ENCODE results near the gene GCNT1. TPM values are rescaled to one million over a fixed set of nuclear protein-coding genes. Genes with fewer than 3 reads are reported as not detected.
A peak's percentile ranks its signal among the peaks of the same experiment; 100 is the strongest.

GCNT1 gene
- total RNA-seq, 2 experiments from 2014 or later, result 18.2 to 38.4 TPM

DNA sequence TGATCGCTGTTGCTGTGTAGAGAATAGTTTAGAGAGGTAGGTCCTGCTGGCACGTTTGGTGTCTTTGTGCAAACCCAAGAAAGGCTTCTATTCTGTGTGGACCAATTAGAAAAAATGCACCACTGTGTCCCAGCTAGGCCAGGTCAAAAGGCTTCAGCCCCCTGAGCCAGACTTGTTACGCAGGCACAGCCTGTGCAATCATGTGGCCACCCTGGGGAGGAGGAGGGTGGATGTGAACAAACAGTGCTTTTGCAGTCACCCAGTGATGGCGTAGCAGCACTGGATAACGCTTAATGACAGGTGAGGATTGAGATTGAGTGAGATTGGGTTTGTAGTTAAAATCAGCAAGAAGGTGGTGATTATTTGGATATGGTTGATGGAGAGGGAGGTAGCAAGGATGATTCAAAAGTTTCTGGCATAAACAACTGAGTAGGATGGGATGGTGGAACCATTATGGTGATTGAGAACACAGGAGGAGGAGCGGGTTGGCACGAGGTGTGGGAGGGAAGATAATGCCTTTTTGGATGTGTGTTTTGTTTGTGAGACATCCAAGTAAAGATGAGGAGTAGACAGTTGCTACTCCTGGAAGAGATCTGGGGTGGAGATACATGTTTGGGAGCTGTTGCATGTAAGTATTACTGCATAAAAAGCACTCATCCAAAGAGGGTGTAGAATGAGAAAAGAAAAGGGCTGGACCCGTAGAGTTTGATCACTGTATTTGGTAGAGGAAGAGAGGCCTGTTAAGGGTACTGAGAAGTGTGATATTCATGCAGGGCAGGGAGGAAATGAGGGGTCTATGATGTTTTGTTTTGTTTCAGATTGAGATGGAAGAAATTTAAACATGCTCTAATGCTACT, 6.7 kb downstream of the GCNT1 start:
- Histone ChIP-seq H2AFZ (ENCODE audit: low read length) (peak overlapping the region; percentile 6; the same call in 1 of the 2 replicates), H3K9me2 (ENCODE audit: insufficient read depth, low read length) (no peaks in the 10 kb centered on the region), H3K4me1 (ENCODE audit: insufficient read depth, low read length, poor library complexity, severe bottlenecking) (peaks cover 99% of the 10 kb centered on the region), H3K27ac (ENCODE audit: low read depth, low read length, poor library complexity, severe bottlenecking) (peak overlapping the region; percentile 92), H4K20me1 (ENCODE audit: insufficient read depth, low read length) (no peaks in the 10 kb centered on the region), H3K79me2 (ENCODE audit: insufficient read depth, low read depth, low read length) (peaks cover 94% of the 10 kb centered on the region), H3K4me2 (ENCODE audit: low read length) (peak overlapping the region; percentile 97), H3K36me3 (ENCODE audit: insufficient read depth, low read length) (peaks cover 24% of the 10 kb centered on the region; the same call in 1 of the 2 replicates), H3K4me3 (ENCODE audit: low read depth, low read length, poor library complexity, severe bottlenecking) (peak overlapping the region; percentile 36), H3K9me3 (ENCODE audit: low read length) (no peaks in the 10 kb centered on the region)
- peak; percentile 48 for DNase-seq (ENCODE audit: low spot score)
- intact Hi-C loops (cut with micrococcal nuclease; ENCODE audit: unreplicated experiment), result no loop called here
- ChIA-PET CTCF (ENCODE audit: unreplicated experiment) (interaction anchor here (0.6 to 1.3 kb wide), 3 partner anchors 60 to 163 kb away, joined by 3 read pairs; no protein-coding TSS in a partner anchor), POLR2A (interaction anchor here (0.6 to 2.3 kb wide), 4 partner anchors 10 to 687 kb away, joined by 3 to 5 read pairs (median 4); no protein-coding TSS in a partner anchor)
- peak; percentile 47; the same call in 1 of the 2 replicates for TF ChIP-seq CTCF (conservative IDR thresholded peaks at IDR 0.05; ENCODE audit: low read length)
- no peak for TF ChIP-seq EZH2phosphoT487 (IDR thresholded peaks at IDR 0.05; ENCODE audit: borderline replicate concordance, low read depth, low read length)
- no TSS peak for BruUV-seq (replicated peaks)

- peak overlapping the region; percentile 92 for H3K27ac ChIP-seq (ENCODE audit: low read depth, low read length, poor library complexity, severe bottlenecking)
- BruUV-seq (replicated peaks), result no TSS peak
Measured at GRCh38 chr9:76466299-76466605, 7.3 kb downstream of the GCNT1 start.

More at GRCh38 chr9:76466299-76466605, 7.3 kb downstream of the GCNT1 start:
- no peak for DNase-seq (ENCODE audit: low spot score)
- H3K4me2 ChIP-seq (ENCODE audit: low read length), result peak overlapping the region; percentile 97
- H3K4me3 ChIP-seq (ENCODE audit: low read depth, low read length, poor library complexity, severe bottlenecking), result peak overlapping the region; percentile 36
- no peak overlapping the region; the same call in 1 of the 2 replicates for H2AFZ ChIP-seq (ENCODE audit: low read length)
- no peaks in the 10 kb centered on the region for H3K9me2 ChIP-seq (ENCODE audit: insufficient read depth, low read length)
- no peaks in the 10 kb centered on the region for H3K9me3 ChIP-seq (ENCODE audit: low read length)
- H3K4me1 ChIP-seq (ENCODE audit: insufficient read depth, low read length, poor library complexity, severe bottlenecking), result peaks cover 99% of the 10 kb centered on the region
- POLR2A ChIA-PET, result interaction anchor here (1.8 to 2.3 kb wide), 2 partner anchors 10 to 110 kb away, joined by 4 to 5 read pairs; no protein-coding TSS in a partner anchor
- peaks cover 20% of the 10 kb centered on the region; the same call in 1 of the 2 replicates for H3K36me3 ChIP-seq (ENCODE audit: insufficient read depth, low read length)
- intact Hi-C loops (cut with micrococcal nuclease; ENCODE audit: unreplicated experiment), result no loop called here
- CTCF ChIA-PET (ENCODE audit: unreplicated experiment), result interaction anchor here (0.6 to 1.3 kb wide), 3 partner anchors 60 to 162 kb away, joined by 3 read pairs; no protein-coding TSS in a partner anchor
- no peaks in the 10 kb centered on the region for H4K20me1 ChIP-seq (ENCODE audit: insufficient read depth, low read length)
- peaks cover 94% of the 10 kb centered on the region for H3K79me2 ChIP-seq (ENCODE audit: insufficient read depth, low read depth, low read length)
- TF ChIP-seq CTCF (conservative IDR thresholded peaks at IDR 0.05; ENCODE audit: low read length) (no peak), EZH2phosphoT487 (IDR thresholded peaks at IDR 0.05; ENCODE audit: borderline replicate concordance, low read depth, low read length) (no peak)
